Stimulated activated CD8-positive, alpha-beta memory T cell treated with anti-CD3 and anti-CD28 coated beads, Interleukin-12 subunit alpha, Interleukin-12 subunit beta, amount 100 ng/mL, for 24 hours (primary cell): ENCODE results near the gene PADI3.

Experiments
- DNase-seq: peaks from one replicate; pipeline ENCODE4 v3.0.0-alpha.2; 2020; ENCODE audit errors: extremely low read depth

The PADI3 gene

GRCh38 chr1:17248781-17249180, at the start of gene PADI3:
Gene PADI3, plus strand, starts transcription at chr1:17249098. Its CDS starts 40 bp downstream, at chr1:17249138.
- DNase-seq, result no peak

- DNase-seq, result no peak
Measured at GRCh38 chr1:17199267-17200044, 49.4 kb upstream of the PADI3 start.

GRCh38 chr1:17200246-17200645, 48.7 kb upstream of the PADI3 start:
- no peak for DNase-seq

GRCh38 chr1:17200756-17201155, 48.1 kb upstream of the PADI3 start:
- DNase-seq, result no peak

GRCh38 chr1:17201201-17202021, 47.5 kb upstream of the PADI3 start:
- DNase-seq, result no peak

- DNase-seq, result no peak
Measured at GRCh38 chr1:17204546-17205440, 44.1 kb upstream of the PADI3 start, which contains the start of gene PADI1. Gene PADI1, plus strand, starts transcription at chr1:17205128. Its CDS starts 90 bp downstream, at chr1:17205218.

GRCh38 chr1:17205652-17206051, 43.2 kb upstream of the PADI3 start:
- no peak for DNase-seq

GRCh38 chr1:17206196-17206595, 42.7 kb upstream of the PADI3 start:
- DNase-seq, result no peak

GRCh38 chr1:17207046-17207445, 41.9 kb upstream of the PADI3 start:
- no peak for DNase-seq

- DNase-seq, result no peak
Measured at GRCh38 chr1:17207540-17207939, 41.4 kb upstream of the PADI3 start.

GRCh38 chr1:17207966-17208418, 40.9 kb upstream of the PADI3 start:
- peak; percentile 25 for DNase-seq

- no peak for DNase-seq
Measured at GRCh38 chr1:17208546-17208945, 40.4 kb upstream of the PADI3 start.

GRCh38 chr1:17209430-17209829, 39.5 kb upstream of the PADI3 start:
- DNase-seq, result no peak

- no peak for DNase-seq
Measured at GRCh38 chr1:17210176-17210575, 38.7 kb upstream of the PADI3 start.

- DNase-seq, result no peak
Measured at GRCh38 chr1:17211377-17211776, 37.5 kb upstream of the PADI3 start.

- DNase-seq, result no peak
Measured at GRCh38 chr1:17212009-17212408, 36.9 kb upstream of the PADI3 start.

GRCh38 chr1:17212487-17213121, 36.3 kb upstream of the PADI3 start:
- DNase-seq, result peak; percentile 27

GRCh38 chr1:17213148-17213781, 35.6 kb upstream of the PADI3 start:
- no peak for DNase-seq

GRCh38 chr1:17213782-17214148, 35.1 kb upstream of the PADI3 start:
- no peak for DNase-seq

GRCh38 chr1:17214876-17215544, 33.9 kb upstream of the PADI3 start:
- no peak for DNase-seq
